Breast epithelium (tissue), 4 donors: ENCODE measurements around the gene CTCF. TPM values are rescaled to one million over a fixed set of nuclear protein-coding genes. Genes with fewer than 3 reads are reported as not detected.

ENCODE experiments used
- DNase-seq, 2 donors: peaks; one replicate each; pipeline ENCODE4 v3.0.0-alpha.2; 2019; ENCODE audit warnings: low spot score in 2 of 2
- H3K27ac ChIP-seq, 2 donors: fragments of 200-600 bp; sonication (generic) in 1 of 2; one replicate each; pipeline ENCODE4 v1.5.1; 2016 to 2019; ENCODE audit warnings: mild to moderate bottlenecking in 1 of 2
- H3K27me3 ChIP-seq, 2 donors: fragments of 200-600 bp; sonication (generic) in 1 of 2; one replicate each; pipeline versions ENCODE4 v1.5.1 to v1.6.0; 2017 to 2019; ENCODE audit warnings: control low read depth in 1 of 2, mild to moderate bottlenecking in 1 of 2
- H3K36me3 ChIP-seq: fragments of 200-600 bp; one replicate; pipeline ENCODE4 v1.5.1; 2019
- H3K4me1 ChIP-seq, 2 donors: fragments of 200-600 bp; sonication (generic); one replicate each; pipeline ENCODE4 v1.5.1; 2016 to 2019; ENCODE audit warnings: control low read depth in 1 of 2
- H3K4me3 ChIP-seq, 3 donors: fragments of 200-600 bp; sonication (generic); 1 replicate in 2 of 3; 2 replicates in 1 of 3; pipeline ENCODE4 v1.5.1; 2016 to 2019; ENCODE audit warnings: mild to moderate bottlenecking in 3 of 3, moderate library complexity in 2 of 3
- H3K9me3 ChIP-seq, 2 donors: fragments of 200-600 bp; sonication (generic) in 1 of 2; one replicate each; pipeline ENCODE4 v1.5.1; 2016 to 2019; ENCODE audit warnings: control low read depth in 1 of 2
- CTCF ChIP-seq, 3 donors: fragments of 450-650 bp; IDR thresholded peaks; one replicate each; pipeline ENCODE4 v1.5.1; 2016 to 2017; ENCODE audit warnings: antibody characterized with exemption in 3 of 3, mild to moderate bottlenecking in 3 of 3, moderate library complexity in 3 of 3
- POLR2A ChIP-seq: fragments of 450-650 bp; IDR thresholded peaks from one replicate; pipeline ENCODE4 v1.6.1; 2016; ENCODE audit warnings: antibody characterized with exemption, mild to moderate bottlenecking, moderate library complexity
- POLR2AphosphoS5 ChIP-seq, 3 donors: sonication (generic); formaldehyde crosslinking; IDR thresholded peaks; one replicate each; pipeline ENCODE4 v1.6.1; 2017; ENCODE audit warnings: antibody characterized with exemption in 3 of 3
- intact Hi-C: fragments of 100-400 bp; cut with DNase I; formaldehyde crosslinking; loops from one replicate; pipeline ENCODE4 v1.15.1; 2023; ENCODE audit warnings: low total_unique reads
- total RNA-seq, 3 donors: library from RNA; depleted of rRNA; stranded (reverse); fragments of >200 nt; gene quantifications; one replicate each; pipeline ENCODE4 v1.1.0, GENCODE V29; 2016

CTCF gene
- total RNA-seq, 3 donors from 2014 or later = 27.8 to 51.7 (median 38.0) TPM

GRCh38 chr16:67659675-67660563 is 97.6 kb downstream of the CTCF start, which contains the start of gene ACD:
Gene ACD (minus strand): TSS chr16:67660260. CDS start chr16:67660220, 40 bp downstream.
- DNase-seq = peak; percentile 87 to 88
- Histone ChIP-seq H3K36me3 (no peaks in the 10 kb centered on the region), H3K4me3 (peak within 1 kb of the TSS; percentile 84 to 97 (median 87)), H3K27ac (peak within 1 kb of the TSS; percentile 95 to 96), H3K4me1 (peaks cover 6 to 13% of the 10 kb centered on the region in 2 donors), H3K9me3 (no peaks in the 10 kb centered on the region), H3K27me3 (peaks cover 0 to 2% of the 10 kb centered on the region in 2 donors)
- intact Hi-C loops = loop anchor here (5.0 to 10.0 kb wide), 2 partner anchors 123 to 145 kb away; partner anchors contain the start of genes RANBP10 and TSNAXIP1
- TF ChIP-seq CTCF (IDR thresholded peaks at IDR 0.05) (peak in 1 of 3 donors; percentile 6), POLR2A (peak; percentile 55), POLR2AphosphoS5 (IDR thresholded peaks at IDR 0.05) (peak; percentile 65 to 70 (median 65))

GRCh38 chr16:67660564-67661028 is 98.3 kb downstream of the CTCF start, which contains the start of gene PARD6A:
Gene PARD6A (plus strand): TSS chr16:67660960. CDS start chr16:67661039, 79 bp downstream.
- Histone ChIP-seq H3K4me1 (peaks cover 6 to 13% of the 10 kb centered on the region in 2 donors), H3K27me3 (no peaks in the 10 kb centered on the region), H3K36me3 (no peaks in the 10 kb centered on the region), H3K4me3 (peak within 1 kb of the TSS; percentile 84 to 97 (median 87)), H3K9me3 (no peaks in the 10 kb centered on the region), H3K27ac (peak within 1 kb of the TSS; percentile 95 to 96)
- TF ChIP-seq CTCF (IDR thresholded peaks at IDR 0.05) (peak in 1 of 3 donors; percentile 5), POLR2A (peak; percentile 1), POLR2AphosphoS5 (IDR thresholded peaks at IDR 0.05) (peak in 2 of 3 donors; percentile 42 to 45)
- intact Hi-C loops = loop anchor here (10.0 kb wide), 1 partner anchor 144 kb away; the partner anchor contains the start of genes RANBP10 and TSNAXIP1
- DNase-seq = peak; percentile 84 to 90

- Histone ChIP-seq H3K36me3 (no peaks in the 10 kb centered on the region), H3K4me1 (peaks cover 10 to 17% of the 10 kb centered on the region in 2 donors)
- peak in 1 of 2 donors; percentile 42 for DNase-seq
Measured at GRCh38 chr16:67661101-67661761, 98.9 kb downstream of the CTCF start.

More at GRCh38 chr16:67661101-67661761, 98.9 kb downstream of the CTCF start:
- peak overlapping the region; percentile 95 to 96 for H3K27ac ChIP-seq
- peak overlapping the region; percentile 84 to 97 (median 87) for H3K4me3 ChIP-seq
- H3K27me3 ChIP-seq = no peaks in the 10 kb centered on the region
- intact Hi-C loops = loop anchor here (10.0 kb wide), 1 partner anchor 144 kb away; the partner anchor contains the start of genes RANBP10 and TSNAXIP1
- TF ChIP-seq CTCF (IDR thresholded peaks at IDR 0.05) (no peak), POLR2AphosphoS5 (IDR thresholded peaks at IDR 0.05) (no peak), POLR2A (no peak)
- no peaks in the 10 kb centered on the region for H3K9me3 ChIP-seq
